H1 (cell line): Measurements from ENCODE around the gene ETFB. TPM values are rescaled to one million over a fixed set of nuclear protein-coding genes. Genes with fewer than 3 reads are reported as not detected.

Source experiments
- CBX5 ChIP-seq: fragments of 300-800, 300-1000 bp; sonication (generic); IDR thresholded peaks from 2 replicates; pipeline ENCODE4 v1.7.1; 2016; ENCODE audit warnings: antibody characterized with exemption, low read length, low read depth
- CBX8 ChIP-seq: fragments of 300-800, 300-1000 bp; sonication (generic); IDR thresholded peaks from 2 replicates; pipeline ENCODE4 v1.7.1; 2016; ENCODE audit warnings: low read depth, low read length, borderline replicate concordance
- CHD7 ChIP-seq: fragments of 300-600 bp; sonication (generic); IDR thresholded peaks from 2 replicates; pipeline ENCODE4 v1.7.1; 2012; ENCODE audit warnings: low read length, moderate library complexity, mild to moderate bottlenecking, inconsistent platforms; ENCODE audit not compliant: insufficient replicate concordance
- E2F6 ChIP-seq: IDR thresholded peaks from 2 replicates; pipeline ENCODE4 v1.6.1; 2012; ENCODE audit warnings: inconsistent platforms
- HDAC2 ChIP-seq, 2 experiments: fragments of 300-600 bp in 1 of 2; sonication (generic) in 1 of 2; IDR thresholded peaks; 2 replicates each; pipeline ENCODE4 v1.6.1; 2011 to 2012; ENCODE audit warnings: low read depth in 2 of 2, low read length in 2 of 2, mild to moderate bottlenecking in 2 of 2, moderate library complexity in 2 of 2, borderline replicate concordance in 1 of 2, inconsistent platforms in 1 of 2
- MAFK ChIP-seq: IDR thresholded peaks from 2 replicates; pipeline ENCODE4 v1.6.1; 2012; ENCODE audit warnings: low read depth, mild to moderate bottlenecking, improper control_type of control experiment, low read length
- NANOG ChIP-seq: IDR thresholded peaks from 2 replicates; pipeline ENCODE4 v1.6.1; 2011; ENCODE audit warnings: low read length, low read depth, mild to moderate bottlenecking, inconsistent platforms; ENCODE audit not compliant: insufficient read depth, poor library complexity, severe bottlenecking
- SP4 ChIP-seq: IDR thresholded peaks from 2 replicates; pipeline ENCODE4 v1.6.1; 2012; ENCODE audit warnings: low read length, inconsistent platforms
- TEAD4 ChIP-seq: IDR thresholded peaks from 2 replicates; pipeline ENCODE4 v1.6.1; 2012; ENCODE audit warnings: low read depth, low read length, inconsistent platforms, mixed read lengths
- USF2 ChIP-seq: IDR thresholded peaks from 2 replicates; pipeline ENCODE4 v1.6.1; 2011; ENCODE audit warnings: low read length, improper control_type of control experiment
- polyA plus RNA-seq, 7 experiments: library from polyadenylated mRNA; depleted of rRNA in 3 of 7; stranded (reverse) in 5 of 7; unstranded in 2 of 7; fragments of >200 nt in 5 of 7; fragments of 200-250 nt in 2 of 7; gene quantifications; 1 replicate in 5 of 7; 2 replicates in 1 of 7; 4 replicates in 1 of 7; pipeline versions ENCODE4 v1.2.1 to v1.2.3, GENCODE V29; 2011 to 2013; ENCODE audit warnings: missing spikeins in 2 of 7, mixed read lengths in 2 of 7
- total RNA-seq: library from RNA; stranded (reverse); fragmentation: NEBNext Ultra II Directional; extraction: Animal tissue kit (Norgen Biotek cat#: 25700); gene quantifications from 2 replicates; pipeline ENCODE4 v1.2.1, GENCODE V29; 2021

Gene ETFB
- total and polyA plus RNA-seq, 2 of the 8 experiments (the other 6 are each of a cell fraction or from before 2014, with no cell fraction given): 40.0 to 66.5 TPM

DNA sequence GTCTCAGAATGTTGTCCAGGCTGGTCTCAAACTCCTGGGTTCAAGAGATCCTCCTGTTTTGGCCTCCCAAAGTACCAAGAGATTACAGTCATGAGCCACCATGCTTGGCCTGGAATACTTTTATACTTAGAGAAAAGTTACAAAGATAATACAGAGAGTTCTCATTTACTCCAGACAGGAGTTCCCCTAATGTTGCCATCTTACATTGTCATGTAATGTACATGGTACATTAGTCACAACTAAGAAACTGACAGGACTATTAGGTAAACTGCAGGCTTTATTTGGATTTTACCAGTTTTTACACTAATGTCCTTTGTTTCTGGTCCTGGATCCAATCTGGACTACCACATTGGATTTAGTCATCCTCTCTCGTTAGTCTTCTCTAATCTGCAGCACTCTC lies 26.5 kb upstream of the ETFB start (continued):
- TF ChIP-seq CHD7: no peak
- no peak for TF ChIP-seq E2F6
- no peak for TF ChIP-seq CBX5
- no peak for TF ChIP-seq CBX8
- no peak for TF ChIP-seq USF2
- no peak for TF ChIP-seq HDAC2 (IDR thresholded peaks at IDR 0.05; ENCODE audit: borderline replicate concordance in 1 of 2, low read depth in 2 of 2, low read length in 2 of 2)
- TF ChIP-seq TEAD4: no peak
- no peak for TF ChIP-seq MAFK
- TF ChIP-seq SP4: no peak
- no peak for TF ChIP-seq NANOG
